ENCODE results near the gene IFI27. TPM values are rescaled to one million over a fixed set of nuclear protein-coding genes. Genes with fewer than 3 reads are reported as not detected.
A peak's percentile ranks its signal among the peaks of the same experiment; 100 is the strongest.
"Not testable (repeated sequence)": the region's sequence is repeated elsewhere in the genome, so short reads cannot be mapped to it uniquely, and the experiment has no call there.

Gene IFI27
- 0.84 TPM for total RNA-seq

- no peaks in the 10 kb centered on the region for H3K4me1 ChIP-seq (ENCODE audit: insufficient read depth, low read length)
- no peaks in the 10 kb centered on the region for H3K27me3 ChIP-seq (ENCODE audit: insufficient read depth, low read length)
- no peak within 1 kb of the TSS for H3K4me3 ChIP-seq (ENCODE audit: low read length)
- H3K9me3 ChIP-seq (ENCODE audit: low read depth, low read length) = no peaks in the 10 kb centered on the region
These were observed at the start of gene IFI27 for GRCh38 chr14:94110552-94111181. IFI27 (plus strand) TSS chr14:94110736.

GRCh38 chr14:94062344-94062940 lies 48.1 kb upstream of the IFI27 start:
- no peak overlapping the region for H3K4me3 ChIP-seq (ENCODE audit: low read length)
- H3K27me3 ChIP-seq (ENCODE audit: insufficient read depth, low read length) = no peaks in the 10 kb centered on the region
- H3K9me3 ChIP-seq (ENCODE audit: low read depth, low read length) = no peaks in the 10 kb centered on the region
- H3K4me1 ChIP-seq (ENCODE audit: insufficient read depth, low read length) = peaks cover 22% of the 10 kb centered on the region

GRCh38 chr14:94066089-94066676 lies 44.4 kb upstream of the IFI27 start:
- no peaks in the 10 kb centered on the region for H3K27me3 ChIP-seq (ENCODE audit: insufficient read depth, low read length)
- peaks cover 10% of the 10 kb centered on the region for H3K4me1 ChIP-seq (ENCODE audit: insufficient read depth, low read length)
- H3K4me3 ChIP-seq (ENCODE audit: low read length) = no peak overlapping the region
- H3K9me3 ChIP-seq (ENCODE audit: low read depth, low read length) = peaks cover 8% of the 10 kb centered on the region

GRCh38 chr14:94072076-94072475 lies 38.5 kb upstream of the IFI27 start:
- not testable (repeated sequence) for H3K4me3 ChIP-seq (ENCODE audit: low read length); H3K27me3 ChIP-seq (ENCODE audit: insufficient read depth, low read length); H3K4me1 ChIP-seq (ENCODE audit: insufficient read depth, low read length)
- peaks cover 25% of the 10 kb centered on the region for H3K9me3 ChIP-seq (ENCODE audit: low read depth, low read length)

GRCh38 chr14:94074534-94074933 lies 36.0 kb upstream of the IFI27 start:
- peaks cover 25% of the 10 kb centered on the region for H3K9me3 ChIP-seq (ENCODE audit: low read depth, low read length)
- H3K27me3 ChIP-seq (ENCODE audit: insufficient read depth, low read length) = no peaks in the 10 kb centered on the region
- H3K4me3 ChIP-seq (ENCODE audit: low read length) = no peak overlapping the region
- H3K4me1 ChIP-seq (ENCODE audit: insufficient read depth, low read length) = peaks cover 30% of the 10 kb centered on the region

GRCh38 chr14:94075008-94075407 lies 35.5 kb upstream of the IFI27 start:
- Histone ChIP-seq H3K4me3 (ENCODE audit: low read length) (no peak overlapping the region), H3K27me3 (ENCODE audit: insufficient read depth, low read length) (no peaks in the 10 kb centered on the region), H3K4me1 (ENCODE audit: insufficient read depth, low read length) (peaks cover 35% of the 10 kb centered on the region), H3K9me3 (ENCODE audit: low read depth, low read length) (peaks cover 21% of the 10 kb centered on the region)

- peaks cover 49% of the 10 kb centered on the region for H3K4me1 ChIP-seq (ENCODE audit: insufficient read depth, low read length)
- no peak overlapping the region for H3K4me3 ChIP-seq (ENCODE audit: low read length)
- H3K27me3 ChIP-seq (ENCODE audit: insufficient read depth, low read length) = no peaks in the 10 kb centered on the region
- H3K9me3 ChIP-seq (ENCODE audit: low read depth, low read length) = peaks cover 17% of the 10 kb centered on the region
These were observed 33.3 kb upstream of the IFI27 start for GRCh38 chr14:94077111-94077821.

GRCh38 chr14:94077823-94078222 lies 32.7 kb upstream of the IFI27 start:
- Histone ChIP-seq H3K9me3 (ENCODE audit: low read depth, low read length) (peaks cover 17% of the 10 kb centered on the region), H3K27me3 (ENCODE audit: insufficient read depth, low read length) (no peaks in the 10 kb centered on the region), H3K4me1 (ENCODE audit: insufficient read depth, low read length) (peaks cover 49% of the 10 kb centered on the region), H3K4me3 (ENCODE audit: low read length) (no peak overlapping the region)

GRCh38 chr14:94079891-94080620 lies 30.5 kb upstream of the IFI27 start:
- H3K4me1 ChIP-seq (ENCODE audit: insufficient read depth, low read length) = peaks cover 49% of the 10 kb centered on the region
- H3K9me3 ChIP-seq (ENCODE audit: low read depth, low read length) = peaks cover 7% of the 10 kb centered on the region
- no peaks in the 10 kb centered on the region for H3K27me3 ChIP-seq (ENCODE audit: insufficient read depth, low read length)
- H3K4me3 ChIP-seq (ENCODE audit: low read length) = peak overlapping the region; percentile 96

GRCh38 chr14:94080621-94081385 lies 29.7 kb upstream of the IFI27 start, which contains the start of the genes DDX24 and IFI27L1:
DDX24 (minus strand) TSS chr14:94081202; CDS start chr14:94079742, 1,460 bp downstream.
IFI27L1 (plus strand) TSS chr14:94081310; CDS start chr14:94096938, 15,628 bp downstream.
- no peaks in the 10 kb centered on the region for H3K27me3 ChIP-seq (ENCODE audit: insufficient read depth, low read length)
- H3K9me3 ChIP-seq (ENCODE audit: low read depth, low read length) = no peaks in the 10 kb centered on the region
- H3K4me1 ChIP-seq (ENCODE audit: insufficient read depth, low read length) = peaks cover 49% of the 10 kb centered on the region

GRCh38 chr14:94081386-94081820 lies 29.1 kb upstream of the IFI27 start:
- no peaks in the 10 kb centered on the region for H3K27me3 ChIP-seq (ENCODE audit: insufficient read depth, low read length)
- H3K4me3 ChIP-seq (ENCODE audit: low read length) = peak overlapping the region; percentile 96
- no peaks in the 10 kb centered on the region for H3K9me3 ChIP-seq (ENCODE audit: low read depth, low read length)
- peaks cover 44% of the 10 kb centered on the region for H3K4me1 ChIP-seq (ENCODE audit: insufficient read depth, low read length)

More at GRCh38 chr14:94080621-94081385, 29.7 kb upstream of the IFI27 start, which contains the start of the genes DDX24 and IFI27L1:
- H3K4me3 ChIP-seq (ENCODE audit: low read length) = peak within 1 kb of the TSS; percentile 96

- Histone ChIP-seq H3K9me3 (ENCODE audit: low read depth, low read length) (no peaks in the 10 kb centered on the region), H3K27me3 (ENCODE audit: insufficient read depth, low read length) (no peaks in the 10 kb centered on the region), H3K4me3 (ENCODE audit: low read length) (no peak overlapping the region), H3K4me1 (ENCODE audit: insufficient read depth, low read length) (no peaks in the 10 kb centered on the region)
These were observed 22.6 kb upstream of the IFI27 start for GRCh38 chr14:94087891-94088290.

- Histone ChIP-seq H3K9me3 (ENCODE audit: low read depth, low read length) (no peaks in the 10 kb centered on the region), H3K4me3 (ENCODE audit: low read length) (no peak overlapping the region), H3K27me3 (ENCODE audit: insufficient read depth, low read length) (no peaks in the 10 kb centered on the region), H3K4me1 (ENCODE audit: insufficient read depth, low read length) (no peaks in the 10 kb centered on the region)
These were observed 22.0 kb upstream of the IFI27 start for GRCh38 chr14:94088516-94088915.

- Histone ChIP-seq H3K9me3 (ENCODE audit: low read depth, low read length) (no peaks in the 10 kb centered on the region), H3K4me1 (ENCODE audit: insufficient read depth, low read length) (no peaks in the 10 kb centered on the region), H3K27me3 (ENCODE audit: insufficient read depth, low read length) (no peaks in the 10 kb centered on the region), H3K4me3 (ENCODE audit: low read length) (no peak overlapping the region)
These were observed 21.1 kb upstream of the IFI27 start for GRCh38 chr14:94089479-94089878.
